T follicular helper cell (primary cell): ENCODE measurements around the gene ATRN.
"Not testable (repeated sequence)": the region's sequence is repeated elsewhere in the genome, so short reads cannot be mapped to it uniquely, and the experiment has no call there.

Source experiments
- DNase-seq: peaks from one replicate; pipeline ENCODE4 v3.0.0-alpha.2; 2020; ENCODE audit warnings: low read depth

Gene ATRN

GRCh38 chr20:3470208-3470626, 601 bp upstream of the ATRN start:
- DNase-seq: no peak

DNA sequence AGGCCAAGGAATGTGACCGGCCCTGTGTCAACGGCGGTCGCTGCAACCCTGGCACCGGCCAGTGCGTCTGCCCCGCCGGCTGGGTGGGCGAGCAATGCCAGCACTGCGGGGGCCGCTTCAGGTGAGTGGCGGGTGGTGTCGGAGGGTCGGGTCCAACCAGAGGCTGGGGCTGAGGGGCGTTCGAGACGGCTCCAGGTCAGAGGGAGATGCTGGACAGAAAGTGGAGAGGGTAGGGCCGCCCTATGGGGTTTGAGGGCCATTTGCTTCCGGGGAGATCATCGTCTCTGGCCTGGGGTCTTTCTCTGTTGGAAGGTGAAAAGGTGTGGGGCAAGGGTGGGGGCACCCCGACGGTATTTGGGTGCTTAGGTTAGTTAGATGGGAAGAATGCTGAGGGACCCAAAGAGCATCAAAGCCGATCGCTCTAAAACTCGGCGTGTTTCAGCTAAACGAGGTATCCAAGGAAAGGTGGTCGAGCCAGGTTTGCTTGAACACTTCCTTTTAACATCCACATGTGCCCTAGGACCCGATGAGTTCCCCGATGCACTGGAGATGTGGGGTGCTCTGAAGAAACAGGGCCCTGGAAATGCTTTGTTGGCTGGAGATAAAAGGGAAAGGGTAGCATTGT, 691 bp downstream of the ATRN start:
- no peak for DNase-seq

DNA sequence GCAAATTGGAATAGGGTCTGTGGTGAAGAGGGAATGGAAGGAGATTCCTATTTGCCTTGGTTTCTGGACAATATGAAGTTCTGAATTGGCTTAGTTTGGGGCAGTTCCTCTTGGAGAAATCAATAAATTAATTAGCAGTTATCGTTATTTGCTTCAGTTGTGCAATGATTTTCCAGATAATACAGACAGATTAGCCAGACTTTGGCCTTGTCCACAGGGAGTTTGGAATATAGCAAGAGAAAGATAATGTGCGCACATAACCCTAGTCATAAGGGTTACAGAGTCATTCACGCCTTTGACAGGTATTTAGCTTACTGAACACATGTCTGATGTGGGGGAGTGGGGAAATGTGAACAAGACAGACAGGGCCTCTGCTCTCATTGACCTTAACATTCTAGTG, 1.3 kb downstream of the ATRN start:
- DNase-seq: no peak

DNA sequence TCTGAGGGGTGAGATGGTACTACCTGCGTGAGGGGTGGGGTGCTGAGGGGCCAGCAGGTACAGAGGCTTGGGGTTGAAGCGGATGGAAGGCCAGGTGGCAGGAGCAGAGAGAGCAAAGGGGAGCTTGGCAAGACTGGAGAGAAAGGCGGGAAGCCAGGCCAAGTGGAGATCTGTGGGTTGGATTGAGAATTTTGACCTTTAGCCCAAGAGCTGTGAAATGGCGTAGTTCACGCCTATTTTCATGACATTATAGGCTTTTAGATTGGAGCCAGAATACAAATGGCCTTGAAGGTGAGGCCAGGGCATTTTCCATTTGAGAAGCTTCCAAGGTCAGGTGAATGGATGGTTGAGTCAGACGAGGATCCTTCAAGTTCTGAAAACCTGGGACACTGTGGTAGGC, 2.5 kb downstream of the ATRN start:
- DNase-seq: no peak

GRCh38 chr20:3473944-3474343, 3.1 kb downstream of the ATRN start:
- no peak for DNase-seq

- not testable (repeated sequence) for DNase-seq
These were observed 6.4 kb downstream of the ATRN start for GRCh38 chr20:3477003-3477860.

DNA sequence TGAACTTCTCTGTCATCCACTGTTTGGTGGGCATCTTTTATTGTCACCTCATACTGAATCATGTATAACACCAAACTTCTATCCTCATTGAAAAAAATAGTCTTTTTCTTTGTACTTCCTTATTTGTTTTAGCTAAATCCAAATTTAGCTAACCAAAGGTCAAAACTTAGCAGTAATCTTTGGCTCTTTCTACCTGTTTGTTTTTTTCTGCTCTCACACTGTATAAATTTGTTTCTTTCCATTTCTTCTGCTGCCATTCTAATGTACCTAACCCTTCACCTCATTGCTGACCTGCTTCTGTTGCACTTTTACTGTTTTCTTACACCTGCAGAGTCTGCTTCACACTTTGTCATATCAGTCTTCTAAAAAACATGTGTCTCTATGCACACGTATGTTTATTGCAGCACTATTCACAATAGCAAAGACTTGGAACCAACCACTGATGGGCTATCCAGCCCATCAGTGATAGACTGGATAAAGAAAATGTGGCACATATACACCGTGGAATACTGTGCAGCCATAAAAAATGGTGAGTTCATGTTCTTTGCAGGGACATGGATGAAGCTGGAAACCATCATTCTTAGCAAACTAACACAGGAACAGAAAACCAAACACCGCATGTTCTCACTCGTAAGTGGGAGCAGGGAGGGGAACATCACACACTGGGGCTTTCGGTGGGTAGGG, 7.2 kb downstream of the ATRN start:
- DNase-seq: no peak

DNA sequence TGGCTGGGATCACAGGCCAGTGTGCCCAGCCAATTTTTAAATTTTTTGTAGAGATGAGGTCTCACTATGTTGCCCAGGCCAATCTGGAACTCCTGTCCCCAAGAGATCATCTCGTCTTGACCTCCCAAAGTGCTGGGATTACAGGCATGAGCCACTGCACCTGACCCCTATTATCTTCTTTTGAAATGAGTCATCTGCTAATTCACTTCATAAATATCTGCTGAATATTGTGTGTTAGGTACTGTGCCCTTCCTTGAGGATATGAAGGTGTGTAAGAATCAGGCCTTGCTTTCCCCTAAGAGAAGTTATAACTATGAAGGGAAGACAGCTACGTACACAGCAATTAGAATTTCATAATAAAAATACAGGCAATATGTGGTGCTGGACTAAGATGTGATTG, 8.2 kb downstream of the ATRN start:
- no peak for DNase-seq

- DNase-seq: no peak
These were observed 9.2 kb downstream of the ATRN start for GRCh38 chr20:3479759-3480615.

GRCh38 chr20:3483309-3483708, 12.5 kb downstream of the ATRN start:
- DNase-seq: no peak

GRCh38 chr20:3483784-3484183, 13.0 kb downstream of the ATRN start:
- no peak for DNase-seq

GRCh38 chr20:3485913-3486312, 15.1 kb downstream of the ATRN start:
- no peak for DNase-seq

DNA sequence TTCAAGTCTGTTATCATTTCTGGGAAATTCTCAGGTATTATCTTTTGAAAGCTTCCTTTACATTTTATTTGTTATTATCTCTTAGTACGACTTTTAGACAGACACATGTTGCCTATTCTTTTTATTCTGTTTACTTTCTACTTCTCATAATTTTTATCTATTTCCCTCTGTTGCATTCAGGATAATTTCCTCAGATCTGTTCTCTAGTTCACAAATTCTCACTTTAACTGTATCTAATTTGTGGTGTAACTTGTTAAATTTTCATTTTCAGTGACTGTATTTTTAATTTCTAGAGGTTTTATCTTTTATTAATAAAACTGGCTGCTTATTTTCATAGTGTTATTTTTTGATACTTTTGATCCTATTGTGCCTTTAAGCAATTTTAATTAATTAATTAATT, 16.0 kb downstream of the ATRN start:
- no peak for DNase-seq

DNA sequence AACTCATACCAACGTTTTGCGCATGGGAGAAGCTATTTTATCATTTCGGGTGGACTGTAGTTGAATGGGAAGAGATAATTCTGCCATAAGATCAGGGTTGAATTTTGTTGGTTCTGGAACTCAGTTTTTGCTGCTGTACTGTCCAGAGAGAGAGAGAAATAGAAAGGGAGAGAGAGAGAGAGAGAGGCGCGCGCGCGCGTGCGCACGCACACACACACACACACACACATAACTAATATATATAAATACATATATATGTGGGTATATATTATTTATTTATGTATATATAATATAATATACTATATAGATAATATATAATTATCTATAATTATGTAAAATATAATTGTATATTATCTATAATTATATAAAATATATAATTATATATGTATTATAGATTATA, 21.9 kb downstream of the ATRN start:
- no peak for DNase-seq

- DNase-seq: no peak
These were observed 23.4 kb downstream of the ATRN start for GRCh38 chr20:3494218-3494617.

- DNase-seq: no peak
These were observed 32.1 kb downstream of the ATRN start for GRCh38 chr20:3502878-3503277.

GRCh38 chr20:3505148-3505547, 34.3 kb downstream of the ATRN start:
- no peak for DNase-seq

- no peak for DNase-seq
These were observed 38.2 kb downstream of the ATRN start for GRCh38 chr20:3509064-3509463.

- no peak for DNase-seq
These were observed 39.3 kb downstream of the ATRN start for GRCh38 chr20:3510110-3510509.

- not testable (repeated sequence) for DNase-seq
These were observed 41.4 kb downstream of the ATRN start for GRCh38 chr20:3512239-3512638.

- no peak for DNase-seq
These were observed 43.3 kb downstream of the ATRN start for GRCh38 chr20:3514012-3514642.
